ENCODE measurements around the gene SFT2D3.

The SFT2D3 gene

DNA sequence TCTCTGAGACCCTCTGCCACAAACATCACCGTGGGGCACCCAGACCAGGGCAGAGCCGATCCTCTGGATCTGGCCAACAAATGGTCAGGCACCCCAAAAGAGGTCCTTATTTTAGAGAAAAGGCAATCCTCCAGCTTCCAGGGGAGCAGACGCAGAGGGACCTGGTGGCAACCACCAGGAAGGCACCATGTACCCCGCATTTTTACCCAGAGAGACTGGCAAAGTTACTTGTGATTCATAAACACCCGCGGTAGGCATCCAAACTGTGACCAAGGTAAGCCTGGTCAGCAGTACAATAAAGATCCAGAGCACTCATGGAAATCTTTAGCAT lies 36.4 kb upstream of the SFT2D3 start:
- H3K27ac ChIP-seq, result no peak overlapping the region
- TF ChIP-seq, protein P1, sequence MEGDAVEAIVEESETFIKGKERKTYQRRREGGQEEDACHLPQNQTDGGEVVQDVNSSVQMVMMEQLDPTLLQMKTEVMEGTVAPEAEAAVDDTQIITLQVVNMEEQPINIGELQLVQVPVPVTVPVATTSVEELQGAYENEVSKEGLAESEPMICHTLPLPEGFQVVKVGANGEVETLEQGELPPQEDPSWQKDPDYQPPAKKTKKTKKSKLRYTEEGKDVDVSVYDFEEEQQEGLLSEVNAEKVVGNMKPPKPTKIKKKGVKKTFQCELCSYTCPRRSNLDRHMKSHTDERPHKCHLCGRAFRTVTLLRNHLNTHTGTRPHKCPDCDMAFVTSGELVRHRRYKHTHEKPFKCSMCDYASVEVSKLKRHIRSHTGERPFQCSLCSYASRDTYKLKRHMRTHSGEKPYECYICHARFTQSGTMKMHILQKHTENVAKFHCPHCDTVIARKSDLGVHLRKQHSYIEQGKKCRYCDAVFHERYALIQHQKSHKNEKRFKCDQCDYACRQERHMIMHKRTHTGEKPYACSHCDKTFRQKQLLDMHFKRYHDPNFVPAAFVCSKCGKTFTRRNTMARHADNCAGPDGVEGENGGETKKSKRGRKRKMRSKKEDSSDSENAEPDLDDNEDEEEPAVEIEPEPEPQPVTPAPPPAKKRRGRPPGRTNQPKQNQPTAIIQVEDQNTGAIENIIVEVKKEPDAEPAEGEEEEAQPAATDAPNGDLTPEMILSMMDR (IDR thresholded peaks at IDR 0.05), result no peak
- no peak for TF ChIP-seq ZFX (IDR thresholded peaks at IDR 0.05; ENCODE audit: borderline replicate concordance)

DNA sequence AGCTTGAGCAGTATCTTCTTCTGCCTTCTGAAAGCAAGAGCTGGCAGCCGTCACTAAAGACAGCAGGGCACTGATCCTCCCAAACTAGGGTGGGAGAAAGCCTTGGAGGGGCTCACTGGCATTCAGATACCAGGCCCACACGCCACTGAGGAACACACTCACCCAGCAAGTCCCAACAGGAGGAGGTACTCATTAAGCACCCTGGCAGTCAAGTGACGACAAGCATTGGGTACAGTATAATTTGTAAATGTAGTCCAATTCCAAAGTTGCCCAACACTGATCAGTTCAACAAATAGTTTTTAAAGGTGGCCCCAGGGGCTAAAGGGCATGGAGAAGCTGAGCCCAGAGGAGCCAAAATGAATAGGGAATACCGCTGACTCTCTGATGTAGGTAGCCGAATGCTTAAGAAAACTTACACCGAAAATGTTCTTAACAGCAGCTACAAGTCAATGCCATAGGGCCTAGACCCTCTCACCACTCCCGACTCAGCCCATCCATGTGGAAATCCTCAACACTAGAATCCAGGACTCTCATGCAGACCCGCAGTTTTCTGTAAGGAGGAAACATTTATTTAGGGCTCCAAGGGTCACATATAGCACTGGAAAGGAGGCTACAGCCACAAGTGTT lies 35.9 kb upstream of the SFT2D3 start:
- TF ChIP-seq, protein P1 (IDR thresholded peaks at IDR 0.05), result no peak
- no peak for TF ChIP-seq ZFX (IDR thresholded peaks at IDR 0.05; ENCODE audit: borderline replicate concordance)
- no peak overlapping the region for H3K27ac ChIP-seq

DNA sequence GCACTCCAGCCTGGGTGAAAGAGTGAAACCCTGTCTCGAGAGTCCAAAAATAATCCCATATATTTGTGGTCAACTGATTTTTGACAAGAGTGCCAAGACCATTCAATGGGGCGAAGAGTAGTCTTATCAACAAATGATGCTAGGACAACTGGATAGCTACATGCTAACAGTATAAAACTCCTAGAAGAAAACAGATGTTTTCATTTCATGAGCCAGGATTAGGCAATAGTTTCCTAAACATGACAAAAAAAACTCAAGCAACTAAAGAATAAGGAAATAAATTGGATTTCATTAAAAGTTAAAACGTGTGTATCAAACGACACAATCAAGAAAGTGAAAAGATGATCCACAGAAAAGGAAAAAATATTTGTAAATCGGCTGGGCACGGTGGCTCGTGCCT lies 32.2 kb upstream of the SFT2D3 start:
- no peak overlapping the region for H3K27ac ChIP-seq
- TF ChIP-seq ZFX (IDR thresholded peaks at IDR 0.05; ENCODE audit: borderline replicate concordance), result no peak
- TF ChIP-seq, protein P1 (IDR thresholded peaks at IDR 0.05), result no peak

DNA sequence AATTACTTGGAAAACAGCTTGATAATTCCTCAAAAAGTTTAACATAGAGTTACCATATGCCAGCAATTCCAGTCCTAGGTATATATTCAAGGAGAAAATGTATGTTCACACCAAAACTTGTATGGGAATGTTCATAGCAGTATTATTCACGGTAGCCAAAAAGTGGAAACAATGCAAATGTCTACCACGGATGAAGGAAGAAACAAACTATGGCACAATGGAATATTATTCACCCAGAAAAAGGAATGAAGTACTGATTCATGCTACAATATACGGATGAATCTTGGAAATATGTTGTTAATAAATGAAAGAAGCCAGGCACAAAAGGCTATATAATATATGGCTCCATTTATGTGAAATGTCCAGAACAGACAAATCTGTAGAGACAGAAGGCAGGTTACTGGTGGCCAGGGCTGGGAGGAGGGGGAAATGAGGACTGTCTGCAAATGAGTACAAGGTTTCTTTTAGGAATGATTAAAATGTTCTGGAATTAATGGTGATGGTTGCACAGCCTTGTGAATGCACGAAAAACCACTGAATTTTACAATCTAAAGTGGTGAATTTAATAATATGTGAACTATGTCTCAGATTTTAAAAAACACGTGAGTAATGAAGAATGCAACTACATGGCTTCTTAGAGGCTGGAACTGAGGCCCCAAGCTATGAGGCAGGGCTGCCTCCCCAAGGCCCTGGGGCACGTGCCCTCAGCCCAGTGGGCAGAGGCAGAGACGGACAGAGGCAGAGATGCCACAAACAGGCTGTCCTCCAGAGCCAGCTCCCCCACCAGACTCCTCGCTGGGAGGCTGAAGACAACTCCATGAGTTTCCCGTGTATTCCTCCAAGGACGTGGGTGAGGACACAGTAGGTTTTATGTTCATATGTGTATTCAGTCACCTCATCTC lies 31.0 kb upstream of the SFT2D3 start:
- no peak overlapping the region for H3K27ac ChIP-seq
- TF ChIP-seq, protein P1 (IDR thresholded peaks at IDR 0.05), result no peak
- TF ChIP-seq ZFX (IDR thresholded peaks at IDR 0.05; ENCODE audit: borderline replicate concordance), result no peak

DNA sequence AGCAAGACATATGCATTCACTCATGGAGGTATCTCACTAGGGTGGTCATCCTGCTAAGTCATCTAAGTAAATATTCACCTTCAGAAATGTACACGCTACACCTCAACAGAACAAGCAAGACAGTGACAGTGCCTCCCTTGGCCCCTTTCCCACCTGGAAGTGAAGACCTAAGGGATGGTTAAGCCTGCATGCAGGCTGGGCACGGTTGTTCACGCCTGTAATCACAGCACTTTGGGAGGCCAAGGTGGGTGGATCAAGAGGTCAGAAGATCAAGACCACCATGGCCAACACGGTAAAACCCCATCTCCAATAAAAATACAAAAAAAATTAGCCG lies 30.4 kb upstream of the SFT2D3 start:
- H3K27ac ChIP-seq, result no peak overlapping the region
- TF ChIP-seq ZFX (IDR thresholded peaks at IDR 0.05; ENCODE audit: borderline replicate concordance), result no peak
- TF ChIP-seq, protein P1 (IDR thresholded peaks at IDR 0.05), result no peak

DNA sequence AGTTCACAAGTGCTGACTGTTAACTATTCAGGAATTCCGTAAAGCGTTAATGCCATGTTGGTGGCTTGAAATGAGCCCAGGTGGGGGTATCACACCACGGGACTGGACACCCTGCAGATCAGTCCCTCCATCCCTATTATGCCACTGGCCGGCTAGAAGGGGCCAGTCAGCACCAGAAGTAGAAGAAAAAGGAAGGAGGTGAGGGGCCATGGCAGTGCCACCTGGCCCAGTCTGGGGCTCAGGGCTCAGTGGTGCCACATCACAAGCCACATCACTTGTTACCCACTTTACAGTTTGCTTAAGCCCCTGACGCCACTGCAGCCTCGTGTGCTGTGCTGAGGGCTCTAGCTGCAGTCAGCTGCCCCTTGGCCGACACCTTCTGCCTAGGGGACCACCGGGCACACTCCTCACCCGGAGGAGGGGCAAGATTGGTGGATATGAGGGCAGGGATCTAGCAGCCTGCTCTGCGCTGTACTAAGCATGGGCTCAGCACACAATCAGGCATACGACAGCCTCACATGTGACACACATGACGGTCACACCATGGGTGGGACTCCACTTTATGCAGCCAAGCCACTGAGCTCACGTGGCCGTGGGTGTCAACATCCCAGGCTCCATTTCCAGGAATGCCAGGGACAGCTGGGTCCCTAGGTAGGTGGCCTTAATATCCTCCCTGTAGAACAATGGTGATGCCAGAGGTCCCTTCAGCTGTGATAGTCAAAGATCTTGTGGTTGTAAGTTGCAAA lies 29.6 kb upstream of the SFT2D3 start:
- TF ChIP-seq, protein P1 (IDR thresholded peaks at IDR 0.05), result no peak
- TF ChIP-seq ZFX (IDR thresholded peaks at IDR 0.05; ENCODE audit: borderline replicate concordance), result no peak
- H3K27ac ChIP-seq, result no peak overlapping the region

Measured in 22Rv1 (cell line).